ENCODE data around the gene IFNG-AS1. TPM values are rescaled to one million over a fixed set of nuclear protein-coding genes. Genes with fewer than 3 reads are reported as not detected.

The IFNG-AS1 gene
- total RNA-seq, 1 donor from 2014 or later: not detected

GRCh38 chr12:67993143-67993542 is 3.9 kb downstream of the IFNG-AS1 start:
- no peak for DNase-seq (ENCODE audit: low read depth, low spot score)

- no peak for DNase-seq (ENCODE audit: low read depth, low spot score)
These were observed 4.8 kb downstream of the IFNG-AS1 start for GRCh38 chr12:67994046-67994445.

GRCh38 chr12:67996347-67996746 is 7.1 kb downstream of the IFNG-AS1 start:
- no peak for DNase-seq (ENCODE audit: low read depth, low spot score)

GRCh38 chr12:67998379-67998778 is 9.1 kb downstream of the IFNG-AS1 start:
- no peak for DNase-seq (ENCODE audit: low read depth, low spot score)

- no peak for DNase-seq (ENCODE audit: low read depth, low spot score)
These were observed 10.0 kb downstream of the IFNG-AS1 start for GRCh38 chr12:67999244-67999643.

- no peak for DNase-seq (ENCODE audit: low read depth, low spot score)
These were observed 12.5 kb downstream of the IFNG-AS1 start for GRCh38 chr12:68001486-68002466.

- DNase-seq (ENCODE audit: low read depth, low spot score): no peak
These were observed 14.5 kb downstream of the IFNG-AS1 start for GRCh38 chr12:68003777-68004176.

GRCh38 chr12:68007033-68007432 is 17.8 kb downstream of the IFNG-AS1 start:
- DNase-seq (ENCODE audit: low read depth, low spot score): no peak

GRCh38 chr12:68007466-68007865 is 18.2 kb downstream of the IFNG-AS1 start:
- no peak for DNase-seq (ENCODE audit: low read depth, low spot score)

GRCh38 chr12:68011206-68011881 is 22.1 kb downstream of the IFNG-AS1 start:
- no peak for DNase-seq (ENCODE audit: low read depth, low spot score)

GRCh38 chr12:68011882-68012207 is 22.6 kb downstream of the IFNG-AS1 start:
- no peak for DNase-seq (ENCODE audit: low read depth, low spot score)

- DNase-seq (ENCODE audit: low read depth, low spot score): no peak
These were observed 23.5 kb downstream of the IFNG-AS1 start for GRCh38 chr12:68012712-68013111.

- DNase-seq (ENCODE audit: low read depth, low spot score): no peak
These were observed 23.9 kb downstream of the IFNG-AS1 start for GRCh38 chr12:68013181-68013580.

GRCh38 chr12:68016136-68016535 is 26.9 kb downstream of the IFNG-AS1 start:
- no peak for DNase-seq (ENCODE audit: low read depth, low spot score)

- no peak for DNase-seq (ENCODE audit: low read depth, low spot score)
These were observed 29.1 kb downstream of the IFNG-AS1 start for GRCh38 chr12:68018315-68018714.

- no peak for DNase-seq (ENCODE audit: low read depth, low spot score)
These were observed 30.8 kb downstream of the IFNG-AS1 start for GRCh38 chr12:68020049-68020448.

- no peak for DNase-seq (ENCODE audit: low read depth, low spot score)
These were observed 31.5 kb downstream of the IFNG-AS1 start for GRCh38 chr12:68020699-68021098.

GRCh38 chr12:68028647-68029046 is 39.4 kb downstream of the IFNG-AS1 start:
- no peak for DNase-seq (ENCODE audit: low read depth, low spot score)

GRCh38 chr12:68030248-68030647 is 41.0 kb downstream of the IFNG-AS1 start:
- DNase-seq (ENCODE audit: low read depth, low spot score): no peak

GRCh38 chr12:68031174-68031573 is 41.9 kb downstream of the IFNG-AS1 start:
- DNase-seq (ENCODE audit: low read depth, low spot score): no peak

GRCh38 chr12:68031881-68032739 is 42.9 kb downstream of the IFNG-AS1 start:
- no peak for DNase-seq (ENCODE audit: low read depth, low spot score)

- DNase-seq (ENCODE audit: low read depth, low spot score): no peak
These were observed 45.3 kb downstream of the IFNG-AS1 start for GRCh38 chr12:68034567-68034966.

Data from pulmonary artery endothelial cell (primary cell).